GM23338 (cell line): ENCODE measurements around the gene ARRB1. TPM values are rescaled to one million over a fixed set of nuclear protein-coding genes. Genes with fewer than 3 reads are reported as not detected.

Experiments
- ATAC-seq: fragments of 200-7000 bp; cut with Tn5 transposase; 3 replicates; pipeline ENCODE4 v1.9.1; 2020
- DNase-seq: peaks from one replicate; pipeline ENCODE4 v3.0.0-alpha.2; 2015; ENCODE audit warnings: low spot score
- H2AFZ ChIP-seq: fragments of 200-600 bp; sonication (generic); 2 replicates; pipeline ENCODE4 v1.8.0; 2016; ENCODE audit warnings: antibody characterized with exemption, mild to moderate bottlenecking, moderate library complexity
- H3F3A ChIP-seq: fragments of 200-600 bp; sonication (generic); replicated peaks from 2 replicates; pipeline ENCODE4 v1.8.0; 2017; ENCODE audit warnings: antibody characterized with exemption, mixed run types, low read depth
- H3K27ac ChIP-seq: fragments of 200-600 bp; sonication (generic); 2 replicates; pipeline ENCODE4 v1.6.1; 2016; ENCODE audit warnings: low read depth
- H3K27me3 ChIP-seq: fragments of 200-600 bp; sonication (generic); 2 replicates; pipeline ENCODE4 v1.8.0; 2016; ENCODE audit warnings: mild to moderate bottlenecking, mixed run types, moderate library complexity; ENCODE audit not compliant: insufficient read depth
- H3K36me3 ChIP-seq: fragments of 200-600 bp; sonication (generic); 2 replicates; pipeline ENCODE4 v1.8.0; 2016; ENCODE audit warnings: mild to moderate bottlenecking; ENCODE audit not compliant: insufficient read depth
- H3K4me1 ChIP-seq: fragments of 200-600 bp; sonication (generic); 2 replicates; pipeline ENCODE4 v1.8.0; 2016; ENCODE audit warnings: mild to moderate bottlenecking, moderate library complexity; ENCODE audit not compliant: insufficient read depth
- H3K4me2 ChIP-seq: fragments of 200-600 bp; sonication (generic); 2 replicates; pipeline ENCODE4 v1.7.1; 2017; ENCODE audit warnings: mixed run types
- H3K4me3 ChIP-seq: fragments of 200-600 bp; sonication (generic); 2 replicates; pipeline ENCODE4 v1.6.1; 2016; ENCODE audit warnings: mixed run types
- H3K79me2 ChIP-seq: fragments of 200-600 bp; sonication (generic); replicated peaks from 2 replicates; pipeline ENCODE4 v1.8.0; 2017; ENCODE audit warnings: mild to moderate bottlenecking; ENCODE audit not compliant: insufficient read depth
- H3K9me2 ChIP-seq: fragments of 200-600 bp; sonication (generic); 2 replicates; pipeline ENCODE4 v1.8.0; 2017; ENCODE audit not compliant: insufficient read depth
- H4K20me1 ChIP-seq: fragments of 200-600 bp; sonication (generic); replicated peaks from 2 replicates; pipeline ENCODE4 v1.8.0; 2017; ENCODE audit warnings: mild to moderate bottlenecking; ENCODE audit not compliant: insufficient read depth
- H3K27ac Mint-ChIP-seq: 2 replicates; pipeline ENCODE4 v1.8.0; 2020; ENCODE audit warnings: inconsistent platforms, mild to moderate bottlenecking, moderate library complexity, mixed read lengths
- H3K27me3 Mint-ChIP-seq: 3 replicates; pipeline ENCODE4 v1.8.0; 2022; ENCODE audit warnings: low read depth, mild to moderate bottlenecking, moderate library complexity, mixed read lengths, inconsistent platforms; ENCODE audit not compliant: insufficient read depth, poor library complexity
- H3K36me3 Mint-ChIP-seq: 3 replicates; pipeline ENCODE4 v1.8.0; 2021; ENCODE audit warnings: low read depth, mild to moderate bottlenecking, inconsistent platforms, moderate library complexity, mixed read lengths
- H3K4me1 Mint-ChIP-seq: 3 replicates; pipeline ENCODE4 v1.8.0; 2020; ENCODE audit warnings: mild to moderate bottlenecking, inconsistent platforms, mixed read lengths
- H3K4me3 Mint-ChIP-seq: 3 replicates; pipeline ENCODE4 v1.8.0; 2021; ENCODE audit warnings: moderate library complexity, mild to moderate bottlenecking, inconsistent platforms, mixed read lengths
- H3K9me3 Mint-ChIP-seq: 3 replicates; pipeline ENCODE4 v1.8.0; 2020; ENCODE audit warnings: moderate library complexity, mild to moderate bottlenecking, inconsistent platforms, mixed read lengths
- ETS1 ChIP-seq: IDR thresholded peaks from 2 replicates; pipeline ENCODE4 v1.6.1; 2016; ENCODE audit warnings: antibody characterized with exemption
- EZH2phosphoT487 ChIP-seq: fragments of 200-600 bp; sonication (generic); IDR thresholded peaks from one replicate; pipeline ENCODE4 v1.8.1; 2018; ENCODE audit warnings: antibody characterized with exemption; ENCODE audit not compliant: unreplicated experiment
- JUNB ChIP-seq: IDR thresholded peaks from one replicate; pipeline ENCODE4 v1.6.1; 2016; ENCODE audit warnings: antibody characterized with exemption; ENCODE audit not compliant: unreplicated experiment
- POLR2AphosphoS5 ChIP-seq: IDR thresholded peaks from 2 replicates; pipeline ENCODE4 v1.6.1; 2016; ENCODE audit warnings: antibody characterized with exemption, low read depth
- STAT1 ChIP-seq: IDR thresholded peaks from one replicate; pipeline ENCODE4 v1.6.1; 2016; ENCODE audit warnings: antibody characterized with exemption; ENCODE audit not compliant: unreplicated experiment
- ZNF462 ChIP-seq: fragments of 250-450 bp; sonication (Bioruptor Pico); IDR thresholded peaks from 2 replicates; pipeline ENCODE4 v1.5.0; 2020; ENCODE audit warnings: mild to moderate bottlenecking, moderate library complexity
- polyA plus RNA-seq: library from polyadenylated mRNA; unstranded; fragments of >200 nt; fragmentation: Nextera tagmentation; extraction: Ambion mirVana; gene quantifications from 2 replicates; pipeline ENCODE4 v1.2.1, GENCODE V29; 2016
- total RNA-seq: library from RNA; depleted of rRNA; stranded (reverse); fragments of >200 nt; shearing (Covaris generic); gene quantifications from 2 replicates; pipeline ENCODE4 v1.2.3, GENCODE V29; 2014

ARRB1 gene
- total and polyA plus RNA-seq, 2 experiments from 2014 or later, result 6.3 to 11.1 TPM

- TF ChIP-seq ZNF462 (no peak), POLR2AphosphoS5 (no peak), STAT1 (no peak)
Observed at GRCh38 chr11:75301131-75301530, 50.3 kb downstream of the ARRB1 start (continued).

GRCh38 chr11:75298976-75299260 lies 52.5 kb downstream of the ARRB1 start:
- H3K4me1 ChIP-seq, result no peaks in the 10 kb centered on the region; the same call in 1 of the 2 replicates
- H3K79me2 ChIP-seq, result no peaks in the 10 kb centered on the region
- H2AFZ ChIP-seq, result no peak overlapping the region
- peaks cover 4% of the 10 kb centered on the region for H3K27me3 Mint-ChIP-seq
- no peak for DNase-seq
- peaks cover 31% of the 10 kb centered on the region for H3K4me1 Mint-ChIP-seq
- H3K27me3 ChIP-seq, result no peaks in the 10 kb centered on the region
- H4K20me1 ChIP-seq, result no peaks in the 10 kb centered on the region
- no peaks in the 10 kb centered on the region for H3K36me3 ChIP-seq
- peaks cover 27% of the 10 kb centered on the region for H3K36me3 Mint-ChIP-seq
- no peak overlapping the region for H3K4me3 ChIP-seq
- no peak overlapping the region for H3K27ac ChIP-seq
- no peak overlapping the region for H3K4me2 ChIP-seq
- no peak for ATAC-seq
- H3K9me2 ChIP-seq, result no peaks in the 10 kb centered on the region
- no peaks in the 10 kb centered on the region; the same call in 2 of the 3 replicates for H3K9me3 Mint-ChIP-seq
- H3K4me3 Mint-ChIP-seq, result no peak overlapping the region
- no peak overlapping the region for H3K27ac Mint-ChIP-seq
- H3F3A ChIP-seq, result 0 out of 2 replicates have a peak, but pooled peaks cover 3% of the 10 kb centered on the region
- no peak for TF ChIP-seq EZH2phosphoT487
- TF ChIP-seq JUNB, result no peak
- TF ChIP-seq ETS1, result no peak
- TF ChIP-seq STAT1, result no peak
- TF ChIP-seq ZNF462, result no peak
